8988T (cell line): ENCODE data around the gene NUCB1.

Experiments used
- DNase-seq: peaks from one replicate; pipeline ENCODE4 v3.0.0; 2011

NUCB1 gene

DNA sequence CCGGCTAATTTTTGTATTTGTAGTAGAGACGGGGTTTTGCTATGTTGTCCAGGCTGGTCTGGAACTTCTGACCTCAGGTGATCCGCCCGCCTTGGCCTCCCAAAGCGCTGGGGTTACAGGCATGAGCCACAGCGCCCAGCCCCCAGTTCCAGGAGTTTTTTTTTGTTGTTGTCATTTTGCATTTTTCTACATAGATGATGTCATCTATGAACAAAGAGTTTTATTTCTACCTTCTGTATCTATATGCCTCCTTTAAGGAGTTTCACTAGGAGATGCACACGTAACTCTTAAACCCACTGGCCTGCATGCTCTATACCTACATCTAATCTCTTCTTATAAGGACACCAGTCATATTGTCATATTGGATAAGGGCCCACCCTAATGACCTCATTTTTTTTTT is 38.1 kb downstream of the NUCB1 start:
- DNase-seq, result no peak

DNA sequence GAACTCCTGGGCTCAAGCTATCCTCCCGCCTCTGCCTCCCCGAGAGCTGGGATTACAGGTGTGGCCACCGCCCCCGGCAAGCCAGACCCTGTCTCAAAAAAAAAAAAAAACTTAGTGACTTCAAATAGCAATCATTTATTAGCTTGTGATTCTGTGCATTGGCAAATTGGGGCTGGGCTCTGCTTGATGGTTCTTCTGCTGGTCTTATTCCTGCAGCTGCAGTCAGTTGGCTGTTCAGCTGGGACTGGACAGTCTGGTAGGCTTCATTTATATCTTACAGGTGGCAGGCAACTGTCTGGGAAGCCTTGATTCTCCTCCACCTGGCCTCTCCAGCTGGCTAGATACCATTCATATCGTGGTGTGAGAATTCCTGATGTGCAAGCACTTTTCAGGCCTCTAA is 40.8 kb downstream of the NUCB1 start:
- DNase-seq, result no peak

DNA sequence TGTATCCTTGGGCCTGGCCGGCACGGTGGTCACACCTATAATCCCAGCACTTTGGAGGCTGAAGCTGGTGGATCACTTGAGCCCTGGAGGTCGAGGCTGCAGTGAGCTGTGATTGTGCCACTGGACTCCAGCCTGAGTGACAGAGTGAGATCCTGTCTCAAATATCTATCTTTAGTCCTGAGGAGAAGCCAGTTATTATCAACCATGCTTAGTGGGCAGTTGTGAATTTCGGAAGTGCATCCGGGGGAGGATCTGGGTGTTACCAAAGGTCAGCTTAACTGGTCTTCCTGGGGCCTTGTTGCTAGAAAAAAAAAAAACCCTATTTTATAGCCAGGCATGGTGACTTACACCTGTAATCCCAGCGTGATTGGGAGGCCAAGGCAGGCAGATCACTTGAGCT is 43.0 kb downstream of the NUCB1 start:
- no peak for DNase-seq

DNA sequence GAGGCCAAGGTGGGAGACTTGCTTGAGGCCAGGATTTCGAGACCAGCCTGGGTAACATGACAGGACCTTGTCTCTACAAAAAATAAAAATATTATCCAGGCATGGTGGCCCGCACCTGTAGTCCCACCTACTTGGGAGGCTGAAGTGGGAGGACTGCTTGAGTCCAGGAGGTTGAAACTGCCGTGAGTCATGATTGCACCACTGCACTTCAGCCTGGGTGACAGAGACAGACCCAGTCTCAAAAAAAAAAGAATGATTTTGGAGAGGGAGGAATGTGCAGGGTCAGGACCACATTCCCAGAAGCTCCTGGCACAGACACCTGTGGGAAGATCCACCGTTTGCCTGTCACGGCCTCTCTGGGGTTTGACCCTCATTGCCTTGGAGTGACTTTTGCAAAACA is 45.3 kb downstream of the NUCB1 start:
- no peak for DNase-seq

DNA sequence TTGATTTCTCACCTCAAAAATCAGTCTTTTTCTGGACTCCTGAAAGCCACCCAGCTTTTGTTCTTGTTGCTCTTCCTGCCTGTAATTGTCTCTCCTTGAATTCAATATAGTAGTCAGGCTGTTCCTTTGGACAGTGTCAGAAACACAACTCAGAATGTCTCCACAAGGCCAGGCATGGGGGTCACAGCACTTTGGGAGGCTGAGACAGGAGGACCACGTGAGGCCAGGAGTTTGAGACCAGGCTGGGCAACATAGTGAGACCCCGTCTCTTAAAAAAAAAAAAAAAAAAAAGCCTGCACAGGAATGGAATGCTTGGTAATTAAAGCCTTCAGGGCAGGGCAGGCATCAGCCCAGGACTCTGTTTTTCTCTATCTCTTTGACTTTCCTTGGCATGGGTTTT is 45.7 kb downstream of the NUCB1 start:
- DNase-seq, result no peak

DNA sequence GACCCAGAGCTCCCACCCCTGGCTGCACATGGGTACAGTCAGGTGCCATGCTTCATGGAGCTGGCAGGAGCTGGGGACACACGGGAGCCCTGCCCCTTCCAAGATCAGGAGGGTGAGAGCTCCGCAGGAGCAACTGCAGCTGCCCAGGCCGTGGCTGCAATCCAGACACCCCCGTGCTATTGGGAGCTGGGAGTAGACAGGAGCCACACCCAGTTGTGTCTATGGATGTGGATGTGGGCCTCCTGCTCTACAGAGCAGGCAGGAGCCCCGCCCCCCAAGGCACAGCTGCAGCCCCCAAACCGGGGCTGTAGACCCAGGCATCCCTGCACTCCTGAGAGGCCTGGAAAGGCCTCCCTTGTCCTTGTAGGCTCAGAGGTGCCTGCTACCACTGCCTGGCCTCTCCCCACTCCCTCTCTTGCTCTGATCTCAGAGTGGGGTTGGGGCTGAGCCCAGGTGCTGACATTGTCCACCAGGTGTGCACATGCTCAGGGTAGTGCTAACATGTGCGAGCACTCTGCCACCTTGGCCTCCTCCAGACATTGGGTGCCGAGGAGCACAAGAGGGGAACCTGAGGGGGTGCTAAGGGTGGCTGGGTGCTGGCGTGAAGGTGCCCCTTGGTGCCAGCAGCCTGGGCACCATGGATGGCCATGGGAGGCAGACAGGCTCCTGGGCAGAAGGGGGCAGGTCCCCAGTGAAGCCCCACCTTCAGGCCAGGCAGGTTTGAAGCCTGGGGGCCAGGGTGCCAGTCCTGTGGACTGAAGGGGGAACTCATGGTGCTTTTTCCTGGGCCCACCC is 46.5 kb downstream of the NUCB1 start:
- no peak for DNase-seq

DNA sequence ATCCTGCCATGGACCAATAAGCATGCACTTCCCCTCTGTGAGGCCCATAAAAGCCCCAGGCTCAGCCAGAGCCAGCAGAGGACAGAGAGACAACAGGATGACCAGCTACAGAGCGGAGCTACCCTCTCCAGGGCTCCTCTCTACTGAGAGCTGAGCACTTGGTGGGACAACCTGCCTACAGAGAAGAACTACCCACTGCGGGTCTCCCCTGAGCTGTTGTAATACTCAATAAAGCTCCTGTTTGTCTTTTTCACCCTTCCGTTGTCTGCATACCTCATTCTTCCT is 47.1 kb downstream of the NUCB1 start:
- DNase-seq, result no peak

DNA sequence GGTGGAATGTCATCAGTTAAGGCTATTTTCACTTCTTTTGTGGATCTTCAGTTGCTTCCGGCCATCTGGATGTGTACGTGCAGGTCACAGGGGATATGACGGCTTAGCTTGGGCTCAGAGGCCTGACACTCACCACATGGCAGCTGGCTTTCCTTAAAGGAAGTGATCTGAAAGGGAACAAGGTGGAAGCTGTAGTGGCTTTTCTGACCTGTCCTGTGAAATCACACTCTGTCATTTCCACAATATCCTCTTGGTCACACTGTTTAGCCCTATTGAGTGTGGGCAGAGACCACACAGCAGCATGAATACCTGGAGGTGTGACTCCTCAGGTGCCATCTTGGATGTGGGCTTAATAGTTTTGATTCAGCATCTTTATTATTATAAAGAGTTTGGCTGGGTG is 50.0 kb downstream of the NUCB1 start:
- no peak for DNase-seq

DNA sequence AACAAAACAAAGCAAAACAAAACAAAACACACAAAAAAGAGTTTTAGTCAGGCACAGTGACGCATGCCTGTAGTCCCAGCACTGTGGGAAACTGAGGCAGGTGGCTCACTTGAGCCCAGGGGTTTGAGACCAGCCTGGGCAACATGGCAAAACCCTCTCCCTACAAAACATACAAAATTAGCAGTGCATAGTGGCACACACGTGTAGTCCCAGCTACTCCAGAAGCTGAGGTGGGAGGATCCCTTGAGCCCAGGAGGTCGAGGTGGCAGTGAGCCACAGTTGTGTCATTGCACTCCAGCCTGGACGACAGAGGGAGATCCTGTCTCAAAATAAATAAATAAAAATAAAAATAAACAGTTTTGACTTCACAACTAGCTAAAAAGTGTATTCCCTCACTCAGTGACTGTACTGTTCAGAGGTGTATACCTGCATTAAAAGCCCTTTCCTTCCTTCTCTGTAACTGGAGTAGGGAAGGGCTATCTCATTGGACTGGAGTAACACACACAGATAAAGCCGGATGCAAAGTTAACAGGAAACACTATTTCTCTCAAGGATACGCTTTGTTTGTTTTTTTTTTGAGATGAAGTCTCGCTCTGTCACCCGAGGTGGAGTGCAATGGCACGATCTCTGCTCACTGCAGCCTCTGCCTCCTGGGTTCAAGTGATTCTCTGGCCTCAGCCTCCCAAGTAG is 50.9 kb downstream of the NUCB1 start:
- no peak for DNase-seq

DNA sequence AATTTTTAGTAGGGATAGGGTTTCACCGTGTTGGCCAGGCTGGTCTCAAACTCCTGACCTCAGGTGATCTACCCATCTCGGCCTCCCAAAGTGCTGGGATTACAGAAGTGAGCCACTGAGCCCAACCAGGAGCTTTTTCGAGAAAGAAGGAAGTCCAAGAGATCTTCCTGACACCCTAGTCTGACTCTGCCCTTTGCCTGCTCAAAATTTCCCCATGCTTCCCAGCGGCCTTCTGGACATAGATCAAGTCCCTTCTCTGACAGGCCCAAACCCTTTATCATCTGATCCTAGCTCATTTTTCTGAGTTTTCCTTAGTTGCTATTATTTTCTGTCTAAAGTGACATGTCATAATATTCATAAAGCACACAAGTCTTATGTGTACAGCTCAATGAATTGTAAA is 53.0 kb downstream of the NUCB1 start:
- no peak for DNase-seq

DNA sequence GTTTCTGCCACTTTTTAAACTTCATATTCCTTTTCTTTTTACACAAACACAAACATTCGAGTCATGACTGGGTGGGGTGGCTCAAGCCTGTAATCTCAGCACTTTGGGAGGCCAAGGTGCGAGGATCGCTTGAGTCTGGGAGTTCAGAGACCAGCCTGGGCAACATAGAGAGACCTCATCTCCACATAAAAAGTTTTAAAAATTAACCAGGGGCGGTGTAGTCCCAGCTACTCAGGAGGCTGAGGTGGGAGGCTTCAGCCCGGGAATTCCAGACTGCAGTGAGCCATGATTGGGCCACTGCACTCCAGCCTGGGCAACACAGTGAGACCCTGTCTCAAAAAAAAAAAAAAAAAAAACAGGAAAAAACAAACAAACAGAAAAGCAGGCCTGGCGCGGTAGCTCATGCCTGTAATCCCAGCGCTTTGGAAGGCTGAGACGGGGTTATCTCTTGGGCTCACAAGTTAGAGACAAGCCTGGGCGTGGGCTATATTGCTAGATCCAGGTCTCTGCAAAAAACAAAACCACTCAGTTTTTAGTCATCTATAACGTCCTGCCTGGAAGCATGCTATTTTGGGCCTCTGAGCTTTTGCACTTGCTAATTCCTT is 54.0 kb downstream of the NUCB1 start:
- no peak for DNase-seq

DNA sequence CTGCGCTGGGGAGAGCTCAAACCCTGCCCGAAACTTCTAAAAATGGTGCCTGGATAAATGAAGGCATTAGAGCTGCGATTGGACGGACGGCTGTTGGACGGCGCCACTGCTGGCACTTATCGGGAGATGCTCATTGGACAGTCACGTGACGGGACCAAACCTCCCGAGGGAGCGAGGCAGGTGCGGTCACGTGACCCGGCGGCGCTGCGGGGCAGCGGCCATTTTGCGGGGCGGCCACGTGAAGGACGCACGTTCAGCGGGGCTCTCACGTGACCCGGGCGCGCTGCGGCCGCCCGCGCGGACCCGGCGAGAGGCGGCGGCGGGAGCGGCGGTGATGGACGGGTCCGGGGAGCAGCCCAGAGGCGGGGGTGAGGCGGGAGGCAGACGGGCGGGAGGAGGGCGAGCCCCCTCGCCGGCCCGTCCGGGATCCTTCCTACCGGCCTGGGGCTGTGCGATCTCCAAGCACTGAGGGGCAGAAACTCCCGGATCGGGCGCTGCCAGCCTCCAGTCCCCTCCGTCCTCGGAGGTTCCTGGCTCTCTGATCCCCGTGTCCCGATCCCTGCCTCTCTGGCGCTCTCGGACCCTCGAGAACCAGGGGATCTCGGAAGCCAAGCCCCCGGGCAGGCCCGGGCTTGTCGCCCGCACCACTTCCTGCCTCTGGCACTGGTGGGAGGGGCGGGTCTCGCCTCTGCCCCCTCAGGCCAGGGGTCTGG is 54.6 kb downstream of the NUCB1 start, which contains the start of gene BAX:
Gene BAX, plus strand, starts transcription at position 281 of the 713 bp plus-strand sequence. Its CDS starts 54 bp downstream, at position 335.
- peak; percentile 86 for DNase-seq

DNA sequence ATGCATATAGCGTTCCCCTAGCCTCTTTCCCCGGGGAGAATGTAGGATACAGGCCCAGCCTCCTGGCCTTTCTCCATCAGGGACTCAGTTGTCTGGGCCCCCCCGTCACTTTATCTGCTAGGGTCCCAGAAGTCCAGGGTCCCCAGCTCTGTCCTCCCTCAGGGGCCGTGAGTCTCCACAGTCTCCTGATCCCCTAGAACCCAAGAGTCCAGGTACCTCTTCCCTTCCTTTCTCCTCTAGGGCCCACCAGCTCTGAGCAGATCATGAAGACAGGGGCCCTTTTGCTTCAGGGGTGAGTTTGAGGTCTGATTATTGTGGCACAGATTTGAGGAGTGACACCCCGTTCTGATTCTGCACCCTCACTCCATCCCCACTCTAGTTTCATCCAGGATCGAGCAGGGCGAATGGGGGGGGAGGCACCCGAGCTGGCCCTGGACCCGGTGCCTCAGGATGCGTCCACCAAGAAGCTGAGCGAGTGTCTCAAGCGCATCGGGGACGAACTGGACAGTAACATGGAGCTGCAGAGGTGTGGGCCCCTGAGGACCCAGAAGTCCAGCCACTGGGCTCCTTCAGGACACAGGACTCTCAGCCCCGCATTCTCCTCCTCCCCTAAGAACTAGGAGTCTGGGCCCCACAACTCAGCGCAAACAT is 55.3 kb downstream of the NUCB1 start:
- no peak for DNase-seq

DNA sequence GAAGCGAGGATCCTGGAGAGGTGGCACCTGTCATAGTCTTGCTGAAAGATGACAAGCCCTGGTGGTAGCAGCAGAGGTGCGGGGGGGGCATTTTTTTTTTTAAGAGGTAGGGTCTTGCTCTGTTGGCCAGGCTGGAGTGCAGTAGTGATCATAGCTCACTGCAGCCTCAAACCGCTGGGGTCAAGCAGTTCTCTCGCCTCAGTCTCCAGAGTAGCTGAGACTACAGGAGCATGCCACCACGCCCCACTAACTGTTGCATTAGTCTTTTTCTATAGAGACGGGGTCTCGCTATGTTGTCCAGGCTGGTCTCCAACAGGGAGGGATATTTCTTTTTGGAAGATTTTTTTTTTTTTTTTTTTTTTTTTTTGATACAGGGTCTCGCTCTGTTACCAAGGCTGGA is 57.9 kb downstream of the NUCB1 start:
- DNase-seq, result no peak

DNA sequence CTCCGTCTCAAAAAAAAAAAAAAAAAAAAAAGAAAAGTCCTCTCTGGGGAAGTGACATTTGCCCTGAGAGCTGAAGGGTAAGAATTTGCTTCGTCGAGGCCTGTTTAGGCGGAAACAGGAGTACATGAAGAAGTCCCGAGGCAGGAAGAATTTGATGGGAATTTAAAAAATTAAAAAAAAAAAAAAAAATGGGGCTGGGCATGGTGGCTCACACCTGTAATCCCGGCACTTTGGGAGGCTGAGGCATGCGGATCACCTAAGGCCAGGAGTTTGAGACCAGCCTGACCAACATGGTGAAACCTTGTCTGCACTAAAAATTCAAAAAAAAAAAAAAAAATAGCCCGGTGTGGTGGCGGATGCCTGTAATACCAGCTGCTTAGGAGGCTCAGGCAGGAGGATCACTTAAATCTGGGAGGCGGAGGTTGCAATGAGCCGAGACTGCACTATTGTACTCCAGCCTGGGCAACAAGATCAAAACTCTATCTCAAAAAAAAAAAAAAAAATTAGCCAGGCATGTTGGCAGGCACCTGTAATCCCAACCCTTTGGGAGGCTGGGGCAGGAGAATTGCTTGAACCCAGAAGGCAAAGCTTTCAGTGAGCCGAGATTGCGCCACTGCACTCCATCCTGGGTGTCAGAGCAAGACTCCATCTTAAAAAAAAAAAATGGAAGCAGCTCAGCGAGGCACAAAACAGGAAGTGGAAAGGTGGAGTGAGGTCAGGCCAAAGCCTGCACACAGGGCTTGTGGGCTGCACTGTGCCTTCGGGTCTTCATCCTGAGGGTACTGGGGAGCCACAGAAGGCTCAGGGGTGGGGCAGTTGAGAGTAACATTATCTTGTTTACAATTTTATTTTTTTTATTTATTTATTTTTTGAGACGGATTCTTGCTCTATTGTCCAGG is 59.5 kb downstream of the NUCB1 start:
- no peak for DNase-seq

DNA sequence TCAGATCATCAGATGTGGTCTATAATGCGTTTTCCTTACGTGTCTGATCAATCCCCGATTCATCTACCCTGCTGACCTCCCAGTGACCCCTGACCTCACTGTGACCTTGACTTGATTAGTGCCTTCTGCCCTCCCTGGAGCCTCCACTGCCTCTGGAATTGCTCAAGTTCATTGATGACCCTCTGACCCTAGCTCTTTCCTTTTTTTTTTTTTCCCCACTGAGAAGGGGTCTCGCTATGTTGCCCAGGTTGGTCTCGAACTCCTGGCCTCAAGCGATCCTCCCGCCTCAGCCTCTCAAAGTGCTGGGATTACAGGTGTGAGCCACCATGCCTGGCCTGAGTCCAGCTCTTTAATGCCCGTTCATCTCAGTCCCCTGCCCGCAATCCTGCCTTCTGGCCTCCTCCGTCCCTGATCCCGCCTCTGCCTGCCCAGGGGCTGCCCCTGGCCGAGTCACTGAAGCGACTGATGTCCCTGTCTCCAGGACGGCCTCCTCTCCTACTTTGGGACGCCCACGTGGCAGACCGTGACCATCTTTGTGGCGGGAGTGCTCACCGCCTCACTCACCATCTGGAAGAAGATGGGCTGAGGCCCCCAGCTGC is 61.0 kb downstream of the NUCB1 start:
- no peak for DNase-seq

DNA sequence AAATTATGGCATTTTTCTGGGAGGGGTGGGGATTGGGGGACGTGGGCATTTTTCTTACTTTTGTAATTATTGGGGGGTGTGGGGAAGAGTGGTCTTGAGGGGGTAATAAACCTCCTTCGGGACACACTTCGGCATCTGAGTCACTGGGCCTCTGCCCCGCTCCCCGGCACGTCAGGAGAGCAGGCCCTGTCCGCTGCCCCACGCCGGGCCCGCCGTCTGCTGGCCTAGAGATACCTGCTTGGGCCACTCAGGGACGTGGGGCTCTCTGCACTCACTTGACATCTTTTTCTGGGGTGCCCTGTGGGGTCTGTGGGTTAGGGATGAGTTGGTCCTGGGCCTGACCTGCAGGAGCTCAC is 61.5 kb downstream of the NUCB1 start:
- DNase-seq, result no peak

DNA sequence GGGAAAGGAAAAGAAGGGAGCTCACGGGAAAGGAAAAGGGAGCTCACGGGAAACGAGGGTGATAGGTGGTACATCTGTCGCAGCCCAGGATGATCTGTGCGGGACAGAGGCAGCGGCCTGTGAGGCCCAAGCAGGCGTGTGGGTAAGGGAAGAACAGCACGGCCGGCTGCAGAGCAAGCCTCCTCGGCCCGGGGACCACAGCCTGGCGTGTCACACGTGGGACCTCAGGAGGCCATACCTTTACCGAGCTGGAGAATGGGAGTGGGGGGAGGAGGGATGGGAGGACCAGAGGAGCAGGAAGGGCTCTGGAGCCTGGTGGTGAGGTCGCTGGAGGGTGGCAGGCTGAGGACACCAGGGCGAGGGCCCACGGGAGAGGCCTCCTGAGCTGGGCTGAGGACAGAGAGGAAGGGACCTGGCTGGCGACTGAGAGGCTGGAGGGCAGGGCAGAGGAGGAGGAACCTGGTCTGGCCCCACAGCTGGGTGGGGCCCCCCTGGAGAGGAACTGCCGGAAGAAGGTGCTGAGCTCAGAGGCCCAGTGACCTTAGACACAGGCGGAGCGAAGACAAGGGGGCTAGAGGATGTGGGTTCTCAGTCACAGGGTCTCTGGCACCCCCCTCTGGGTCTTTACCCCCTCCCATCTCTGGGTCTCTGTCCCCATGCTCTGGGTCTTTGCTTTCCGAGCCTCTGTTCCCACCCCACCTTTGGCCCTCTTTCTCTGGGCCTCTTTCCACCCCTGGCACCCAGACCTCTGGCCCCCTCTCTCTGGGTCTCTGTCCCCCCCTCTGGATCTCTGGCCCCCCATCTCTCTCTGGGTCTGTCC is 62.1 kb downstream of the NUCB1 start:
- no peak for DNase-seq

DNA sequence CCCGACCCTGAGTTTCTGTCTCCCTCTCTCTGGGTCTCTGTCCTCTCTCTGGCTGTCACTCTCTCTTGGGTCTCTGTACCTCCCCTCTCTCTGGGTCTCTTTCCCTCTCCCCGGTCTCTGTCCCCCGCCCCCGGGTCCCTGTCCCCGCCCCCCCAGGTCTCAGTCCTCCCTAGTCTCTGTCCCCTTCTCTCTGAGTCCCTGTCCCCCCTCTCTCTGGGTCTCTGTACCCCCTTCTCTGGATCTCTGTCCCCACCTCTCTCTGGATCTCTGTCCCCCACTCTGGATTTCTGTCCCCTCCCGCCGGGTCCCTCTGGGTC is 62.7 kb downstream of the NUCB1 start:
- DNase-seq, result no peak

DNA sequence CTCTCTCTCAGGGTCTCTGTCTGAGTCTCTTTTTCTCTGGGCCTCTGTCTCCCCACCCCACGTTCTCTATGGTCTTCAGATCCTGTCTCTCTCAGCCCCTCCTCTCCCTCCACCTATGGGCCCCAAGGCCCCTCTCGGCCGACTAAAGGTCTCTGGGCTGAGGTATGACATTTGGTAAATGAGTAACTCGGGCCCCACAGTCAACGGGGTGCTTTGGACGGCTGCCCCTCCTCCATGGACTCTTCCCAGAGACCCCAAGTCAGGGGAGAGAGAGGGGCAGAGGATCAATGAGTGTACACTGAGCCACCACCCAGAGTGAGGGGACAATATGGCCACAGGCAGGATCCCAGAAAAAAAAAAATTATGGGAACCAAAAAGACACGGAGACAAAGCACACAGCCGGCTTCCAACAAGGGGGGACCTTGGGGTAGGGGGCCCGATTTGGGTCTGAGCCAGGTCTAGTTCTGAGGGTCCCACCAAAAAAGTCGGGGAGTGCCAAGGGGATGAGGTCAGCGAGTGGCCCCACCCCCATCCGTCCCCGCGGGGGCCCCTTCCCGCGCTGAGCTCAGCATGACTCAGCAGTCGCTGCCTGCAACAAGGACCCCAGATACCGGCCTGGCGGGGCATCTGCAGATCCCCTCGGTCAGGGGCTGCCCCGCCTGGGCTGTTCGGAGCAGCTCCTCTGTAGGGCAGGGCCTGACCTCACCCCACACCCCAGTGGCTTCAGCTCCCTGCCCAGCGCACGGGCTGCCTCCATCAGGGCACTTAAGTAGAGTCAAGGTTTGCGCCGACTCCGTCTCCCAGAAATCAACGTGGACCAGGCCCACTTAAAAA is 63.5 kb downstream of the NUCB1 start:
- no peak for DNase-seq
